NCI-H146 (cell line): ENCODE results near the gene CYP26C1.
A peak's percentile ranks its signal among the peaks of the same experiment; 100 is the strongest.
"Not testable (repeated sequence)": the region's sequence is repeated elsewhere in the genome, so short reads cannot be mapped to it uniquely, and the experiment has no call there.

ENCODE experiments used
- DNase-seq: peaks from one replicate; lab custom pipeline; 2025; lab: John Stamatoyannopoulos, UW

The CYP26C1 gene

GRCh38 chr10:93077860-93078337 is 17.3 kb downstream of the CYP26C1 start:
- DNase-seq: no peak

- DNase-seq: no peak
Measured at GRCh38 chr10:93079663-93080349, 19.2 kb downstream of the CYP26C1 start.

- peak; percentile 46 for DNase-seq
Measured at GRCh38 chr10:93080350-93081046, 19.9 kb downstream of the CYP26C1 start.

- DNase-seq: no peak
Measured at GRCh38 chr10:93081318-93081717, 20.7 kb downstream of the CYP26C1 start.

- no peak for DNase-seq
Measured at GRCh38 chr10:93081834-93082233, 21.2 kb downstream of the CYP26C1 start.

GRCh38 chr10:93083743-93084539 is 23.3 kb downstream of the CYP26C1 start:
- no peak for DNase-seq

- DNase-seq: no peak
Measured at GRCh38 chr10:93085272-93085859, 24.8 kb downstream of the CYP26C1 start.

- no peak for DNase-seq
Measured at GRCh38 chr10:93086289-93086688, 25.7 kb downstream of the CYP26C1 start.

GRCh38 chr10:93087846-93088245 is 27.2 kb downstream of the CYP26C1 start:
- DNase-seq: no peak

GRCh38 chr10:93088466-93088865 is 27.9 kb downstream of the CYP26C1 start:
- no peak for DNase-seq

GRCh38 chr10:93090619-93091018 is 30.0 kb downstream of the CYP26C1 start:
- DNase-seq: no peak

GRCh38 chr10:93091960-93092359 is 31.4 kb downstream of the CYP26C1 start:
- no peak for DNase-seq

- DNase-seq: peak; percentile 10
Measured at GRCh38 chr10:93095225-93095624, 34.6 kb downstream of the CYP26C1 start.

GRCh38 chr10:93096901-93097300 is 36.3 kb downstream of the CYP26C1 start:
- peak; percentile 89 for DNase-seq

GRCh38 chr10:93097386-93097785 is 36.8 kb downstream of the CYP26C1 start:
- peak; percentile 46 for DNase-seq

GRCh38 chr10:93098816-93099215 is 38.2 kb downstream of the CYP26C1 start:
- DNase-seq: no peak

GRCh38 chr10:93099670-93100069 is 39.1 kb downstream of the CYP26C1 start:
- no peak for DNase-seq

- not testable (repeated sequence) for DNase-seq
Measured at GRCh38 chr10:93101148-93101547, 40.5 kb downstream of the CYP26C1 start.

GRCh38 chr10:93103953-93104352 is 43.4 kb downstream of the CYP26C1 start:
- DNase-seq: no peak

- DNase-seq: peak; percentile 69
Measured at GRCh38 chr10:93106631-93107072, 46.1 kb downstream of the CYP26C1 start.

- DNase-seq: no peak
Measured at GRCh38 chr10:93110472-93111146, 50.0 kb downstream of the CYP26C1 start.

- no peak for DNase-seq
Measured at GRCh38 chr10:93113042-93113441, 52.4 kb downstream of the CYP26C1 start.
